HEK293 (cell line): Measurements from ENCODE around the gene OGDHL.

Source experiments
- CTCF ChIA-PET: fragments of 350-600 bp; formaldehyde crosslinking; extraction: SDS; loops from one replicate; lab custom pipeline; 2021; ENCODE audit warnings: antibody characterized with exemption; lab: Yijun Ruan, JAX
- POLR2A ChIA-PET: fragments of 300-600 bp; formaldehyde crosslinking; extraction: SDS; loops from one replicate; lab custom pipeline; 2020; ENCODE audit warnings: antibody characterized with exemption, inconsistent platforms; lab: Yijun Ruan, JAX
- H3K27ac ChIP-seq: fragments of 200-500 bp; sonication (Bioruptor generic); 2 replicates; pipeline ENCODE4 v1.5.1; 2014; ENCODE audit warnings: low read depth, low read length, control low read depth, inconsistent platforms; ENCODE audit errors: extremely low read depth
- H3K36me3 ChIP-seq, 2 experiments: fragments of 200-500 bp in 1 of 2; sonication (Bioruptor generic) in 1 of 2; 1 replicate in 1 of 2; 2 replicates in 1 of 2; pipeline ENCODE4 v1.5.1; 2014 to 2017; ENCODE audit warnings: inconsistent platforms in 2 of 2, low read length in 2 of 2; ENCODE audit not compliant: control insufficient read depth in 2 of 2, insufficient read depth in 1 of 2
- H3K4me1 ChIP-seq: fragments of 200-500 bp; sonication (Bioruptor generic); 2 replicates; pipeline ENCODE4 v1.5.1; 2014; ENCODE audit warnings: mild to moderate bottlenecking, low read length, inconsistent platforms; ENCODE audit not compliant: control insufficient read depth, insufficient read depth
- H3K4me3 ChIP-seq: 2 replicates; pipeline ENCODE4 v1.5.1; 2011; ENCODE audit warnings: low read depth, mild to moderate bottlenecking, control low read depth, low read length, moderate library complexity
- H3K9me3 ChIP-seq: fragments of 200-500 bp; sonication (Bioruptor generic); 2 replicates; pipeline ENCODE4 v1.5.1; 2014; ENCODE audit warnings: low read depth, low read length, inconsistent platforms; ENCODE audit not compliant: control insufficient read depth, insufficient read depth
- HIC1 ChIP-seq: fragments of 450-650 bp; formaldehyde crosslinking; IDR thresholded peaks from 2 replicates; pipeline ENCODE4 v1.5.1; 2016; ENCODE audit warnings: missing biosample characterization, missing genetic modification characterization
- KLF9 ChIP-seq: fragments of 450-650 bp; formaldehyde crosslinking; IDR thresholded peaks from 2 replicates; pipeline ENCODE4 v1.5.1; 2016; ENCODE audit warnings: missing biosample characterization, missing genetic modification characterization, low read depth
- PRDM10 ChIP-seq: fragments of 450-650 bp; formaldehyde crosslinking; IDR thresholded peaks from 2 replicates; pipeline ENCODE4 v1.5.1; 2016; ENCODE audit warnings: missing biosample characterization, missing genetic modification characterization
- PRDM6 ChIP-seq: fragments of 450-650 bp; formaldehyde crosslinking; IDR thresholded peaks from 2 replicates; pipeline ENCODE4 v1.5.1; 2017; ENCODE audit warnings: missing biosample characterization, missing genetic modification characterization
- ZNF10 ChIP-seq: fragments of 450-650 bp; formaldehyde crosslinking; IDR thresholded peaks from 2 replicates; pipeline ENCODE4 v1.5.1; 2017; ENCODE audit warnings: missing biosample characterization, missing genetic modification characterization
- ZNF138 ChIP-seq: fragments of 450-650 bp; formaldehyde crosslinking; IDR thresholded peaks from 2 replicates; pipeline ENCODE4 v1.5.1; 2016; ENCODE audit warnings: missing biosample characterization, missing genetic modification characterization, borderline replicate concordance
- ZNF157 ChIP-seq: fragments of 450-650 bp; formaldehyde crosslinking; IDR thresholded peaks from 2 replicates; pipeline ENCODE4 v1.5.1; 2016; ENCODE audit warnings: missing biosample characterization, missing genetic modification characterization
- ZNF184 ChIP-seq: fragments of 450-650 bp; IDR thresholded peaks from 2 replicates; pipeline ENCODE4 v1.5.1; 2018; ENCODE audit warnings: missing biosample characterization, mild to moderate bottlenecking, missing genetic modification characterization
- ZNF202 ChIP-seq: fragments of 450-650 bp; formaldehyde crosslinking; IDR thresholded peaks from 2 replicates; pipeline ENCODE4 v1.5.1; 2016; ENCODE audit warnings: missing biosample characterization, missing genetic modification characterization, borderline replicate concordance
- ZNF394 ChIP-seq: fragments of 450-650 bp; formaldehyde crosslinking; IDR thresholded peaks from 2 replicates; pipeline ENCODE4 v1.5.1; 2016; ENCODE audit warnings: missing biosample characterization, missing genetic modification characterization, mild to moderate bottlenecking, moderate library complexity, borderline replicate concordance
- ZNF404 ChIP-seq: fragments of 450-650 bp; formaldehyde crosslinking; IDR thresholded peaks from 2 replicates; pipeline ENCODE4 v1.5.1; 2017; ENCODE audit warnings: missing biosample characterization, missing genetic modification characterization
- ZNF48 ChIP-seq: fragments of 450-650 bp; formaldehyde crosslinking; IDR thresholded peaks from 2 replicates; pipeline ENCODE4 v1.5.1; 2016; ENCODE audit warnings: missing biosample characterization, missing genetic modification characterization
- ZNF530 ChIP-seq: fragments of 450-650 bp; formaldehyde crosslinking; IDR thresholded peaks from 2 replicates; pipeline ENCODE4 v1.5.1; 2016; ENCODE audit warnings: low read depth, missing biosample characterization, missing genetic modification characterization
- ZNF555 ChIP-seq: fragments of 450-650 bp; formaldehyde crosslinking; conservative IDR thresholded peaks from 2 replicates; pipeline ENCODE4 v1.5.1; 2017; ENCODE audit warnings: missing biosample characterization, mild to moderate bottlenecking, missing genetic modification characterization, inconsistent platforms
- ZNF560 ChIP-seq: fragments of 450-650 bp; formaldehyde crosslinking; IDR thresholded peaks from 2 replicates; pipeline ENCODE4 v1.5.1; 2017; ENCODE audit warnings: missing biosample characterization, missing genetic modification characterization, borderline replicate concordance
- ZNF571 ChIP-seq: fragments of 450-650 bp; formaldehyde crosslinking; IDR thresholded peaks from 2 replicates; pipeline ENCODE4 v1.5.0; 2017; ENCODE audit warnings: missing biosample characterization, missing genetic modification characterization
- ZNF621 ChIP-seq: fragments of 450-650 bp; formaldehyde crosslinking; IDR thresholded peaks from 2 replicates; pipeline ENCODE4 v1.5.1; 2017; ENCODE audit warnings: missing biosample characterization, missing genetic modification characterization
- ZNF629 ChIP-seq: fragments of 450-650 bp; formaldehyde crosslinking; IDR thresholded peaks from 2 replicates; pipeline ENCODE4 v1.5.1; 2017; ENCODE audit warnings: missing biosample characterization, missing genetic modification characterization
- ZNF677 ChIP-seq: fragments of 450-650 bp; IDR thresholded peaks from 2 replicates; pipeline ENCODE4 v1.5.0; 2018; ENCODE audit warnings: missing biosample characterization, mild to moderate bottlenecking, missing genetic modification characterization, moderate library complexity
- TF ChIP-seq, protein P1 (sequence below): fragments of 450-650 bp; formaldehyde crosslinking; IDR thresholded peaks from 2 replicates; pipeline ENCODE4 v1.5.1; 2016; ENCODE audit warnings: missing biosample characterization, missing genetic modification characterization
- TF ChIP-seq, protein P2 (sequence below): fragments of 450-650 bp; formaldehyde crosslinking; IDR thresholded peaks from 2 replicates; pipeline ENCODE4 v1.5.1; 2016; ENCODE audit warnings: missing biosample characterization, missing genetic modification characterization

Gene OGDHL

GRCh38 chr10:49735161-49735560 is 27.0 kb downstream of the OGDHL start:
- ChIA-PET POLR2A (interaction anchor here (1.4 kb wide), 1 partner anchor 14 kb away, joined by 4 read pairs; no protein-coding TSS in a partner anchor), CTCF (no interaction called here)
- Histone ChIP-seq H3K4me1 (no peaks in the 10 kb centered on the region), H3K36me3 (peaks cover 0 to 14% of the 10 kb centered on the region in 2 experiments; a peak in 1 of 3 replicates), H3K4me3 (no peak overlapping the region), H3K27ac (no peak overlapping the region), H3K9me3 (no peaks in the 10 kb centered on the region)
- TF ChIP-seq ZNF138 (no peak), KLF9 (no peak), HIC1 (tag by site-specific recombination) (no peak), ZNF677 (no peak), ZNF157 (no peak), ZNF555 (tag by site-specific recombination) (no peak), ZNF560 (tag by site-specific recombination) (no peak), ZNF571 (tag by site-specific recombination) (no peak)

DNA sequence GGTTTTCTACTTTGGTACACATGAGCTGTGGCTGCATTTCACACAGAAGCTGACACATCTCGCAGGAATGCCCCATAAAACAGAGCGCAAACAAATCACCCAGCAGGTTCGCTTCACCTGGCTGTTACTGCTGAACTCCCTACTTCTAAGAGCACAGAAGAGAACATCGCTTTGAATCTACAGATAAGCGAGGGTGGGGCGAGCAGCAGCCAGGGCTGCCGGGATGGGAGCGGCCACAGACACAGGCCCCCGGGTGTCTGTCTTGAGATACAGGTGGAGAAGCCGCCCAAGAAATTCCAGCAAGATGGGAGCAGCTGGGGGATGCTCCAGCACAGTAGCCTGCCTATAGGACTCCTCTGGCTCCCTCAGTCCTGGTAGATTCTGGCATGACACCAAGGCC is 27.4 kb downstream of the OGDHL start:
- peak; percentile 62; the same call in 1 of the 2 replicates for TF ChIP-seq ZNF394
- TF ChIP-seq, protein P1, sequence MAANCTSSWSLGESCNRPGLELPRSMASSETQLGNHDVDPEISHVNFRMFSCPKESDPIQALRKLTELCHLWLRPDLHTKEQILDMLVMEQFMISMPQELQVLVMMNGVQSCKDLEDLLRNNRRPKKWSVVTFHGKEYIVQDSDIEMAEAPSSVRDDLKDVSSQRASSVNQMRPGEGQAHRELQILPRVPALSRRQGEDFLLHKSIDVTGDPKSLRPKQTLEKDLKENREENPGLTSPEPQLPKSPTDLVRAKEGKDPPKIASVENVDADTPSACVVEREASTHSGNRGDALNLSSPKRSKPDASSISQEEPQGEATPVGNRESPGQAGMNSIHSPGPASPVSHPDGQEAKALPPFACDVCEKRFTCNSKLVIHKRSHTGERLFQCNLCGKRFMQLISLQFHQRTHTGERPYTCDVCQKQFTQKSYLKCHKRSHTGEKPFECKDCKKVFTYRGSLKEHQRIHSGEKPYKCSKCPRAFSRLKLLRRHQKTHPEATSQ: no peak
- Histone ChIP-seq H3K27ac (no peak overlapping the region), H3K4me3 (no peak overlapping the region), H3K36me3 (peaks cover 0 to 14% of the 10 kb centered on the region in 2 experiments; a peak in 1 of 3 replicates), H3K4me1 (no peaks in the 10 kb centered on the region), H3K9me3 (no peaks in the 10 kb centered on the region)
- CTCF ChIA-PET: no interaction called here
- POLR2A ChIA-PET: interaction anchor here (1.4 kb wide), 1 partner anchor 13 kb away, joined by 4 read pairs; no protein-coding TSS in a partner anchor

DNA sequence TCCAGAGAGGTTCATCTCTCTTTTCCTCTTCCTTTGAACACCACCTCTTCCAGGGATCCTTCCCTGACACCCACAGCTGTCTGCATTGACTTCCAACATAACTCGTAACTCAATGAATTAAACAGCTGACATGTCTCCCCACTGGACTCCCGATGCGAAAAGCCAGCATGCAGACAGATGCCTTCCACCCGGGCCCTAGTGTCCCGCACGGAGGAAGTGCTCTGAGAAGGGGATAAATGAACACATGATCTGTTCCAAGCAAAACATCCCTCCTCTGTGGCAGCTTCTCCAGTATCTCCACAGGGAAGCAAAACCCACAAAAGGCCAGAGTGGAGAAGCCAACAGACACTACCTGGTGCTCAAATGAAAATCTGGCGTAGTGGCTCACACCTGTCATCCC is 28.3 kb downstream of the OGDHL start:
- Histone ChIP-seq H3K27ac (no peak overlapping the region), H3K4me3 (no peak overlapping the region), H3K4me1 (no peaks in the 10 kb centered on the region), H3K9me3 (no peaks in the 10 kb centered on the region), H3K36me3 (peaks cover 0 to 14% of the 10 kb centered on the region in 2 experiments; a peak in 1 of 3 replicates)
- ChIA-PET POLR2A (interaction anchor here (1.4 kb wide), 1 partner anchor 12 kb away, joined by 4 read pairs; no protein-coding TSS in a partner anchor), CTCF (interaction anchor here (0.6 kb wide), 1 partner anchor 209 kb away, joined by 4 read pairs; no protein-coding TSS in a partner anchor)
- TF ChIP-seq PRDM10: no peak
- no peak for TF ChIP-seq ZNF629 (tag by site-specific recombination)
- TF ChIP-seq ZNF48 (tag by site-specific recombination): no peak
- no peak for TF ChIP-seq ZNF10
- TF ChIP-seq ZNF530: no peak
- TF ChIP-seq ZNF621 (tag by site-specific recombination): no peak
- TF ChIP-seq PRDM6: no peak
- TF ChIP-seq ZNF404 (tag by site-specific recombination): no peak
- no peak for TF ChIP-seq ZNF202
- TF ChIP-seq, protein P2, sequence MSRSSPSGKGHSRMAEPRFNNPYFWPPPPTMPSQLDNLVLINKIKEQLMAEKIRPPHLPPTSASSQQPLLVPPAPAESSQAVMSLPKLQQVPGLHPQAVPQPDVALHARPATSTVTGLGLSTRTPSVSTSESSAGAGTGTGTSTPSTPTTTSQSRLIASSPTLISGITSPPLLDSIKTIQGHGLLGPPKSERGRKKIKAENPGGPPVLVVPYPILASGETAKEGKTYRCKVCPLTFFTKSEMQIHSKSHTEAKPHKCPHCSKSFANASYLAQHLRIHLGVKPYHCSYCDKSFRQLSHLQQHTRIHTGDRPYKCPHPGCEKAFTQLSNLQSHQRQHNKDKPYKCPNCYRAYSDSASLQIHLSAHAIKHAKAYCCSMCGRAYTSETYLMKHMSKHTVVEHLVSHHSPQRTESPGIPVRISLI: no peak
- TF ChIP-seq ZNF184 (tag by site-specific recombination): no peak
